DMS 273 treated with DMSO at 0.1 percent for 48 hours (cell line): Measurements from ENCODE around the gene GBP4.

Source experiments
- DNase-seq: peaks from one replicate; lab custom pipeline; 2025; lab: John Stamatoyannopoulos, UW

The GBP4 gene

DNA sequence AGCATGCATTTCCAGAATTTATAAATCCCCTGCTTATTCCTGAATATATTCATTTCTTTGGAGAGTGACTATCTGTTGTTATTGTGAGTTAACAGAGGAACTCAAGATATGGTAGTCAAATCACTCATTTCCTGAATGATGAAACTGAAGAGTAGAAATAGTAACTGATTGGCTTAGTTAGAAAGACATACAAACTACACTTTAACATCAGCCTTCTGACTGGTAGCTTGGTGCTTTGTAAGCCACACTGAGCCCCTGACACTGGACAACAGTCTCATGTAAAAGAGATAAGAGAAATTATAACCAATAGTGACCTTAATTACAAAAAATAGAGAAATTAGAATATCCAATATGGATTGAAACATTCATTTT, 27.7 kb downstream of the GBP4 start:
- DNase-seq = no peak

DNA sequence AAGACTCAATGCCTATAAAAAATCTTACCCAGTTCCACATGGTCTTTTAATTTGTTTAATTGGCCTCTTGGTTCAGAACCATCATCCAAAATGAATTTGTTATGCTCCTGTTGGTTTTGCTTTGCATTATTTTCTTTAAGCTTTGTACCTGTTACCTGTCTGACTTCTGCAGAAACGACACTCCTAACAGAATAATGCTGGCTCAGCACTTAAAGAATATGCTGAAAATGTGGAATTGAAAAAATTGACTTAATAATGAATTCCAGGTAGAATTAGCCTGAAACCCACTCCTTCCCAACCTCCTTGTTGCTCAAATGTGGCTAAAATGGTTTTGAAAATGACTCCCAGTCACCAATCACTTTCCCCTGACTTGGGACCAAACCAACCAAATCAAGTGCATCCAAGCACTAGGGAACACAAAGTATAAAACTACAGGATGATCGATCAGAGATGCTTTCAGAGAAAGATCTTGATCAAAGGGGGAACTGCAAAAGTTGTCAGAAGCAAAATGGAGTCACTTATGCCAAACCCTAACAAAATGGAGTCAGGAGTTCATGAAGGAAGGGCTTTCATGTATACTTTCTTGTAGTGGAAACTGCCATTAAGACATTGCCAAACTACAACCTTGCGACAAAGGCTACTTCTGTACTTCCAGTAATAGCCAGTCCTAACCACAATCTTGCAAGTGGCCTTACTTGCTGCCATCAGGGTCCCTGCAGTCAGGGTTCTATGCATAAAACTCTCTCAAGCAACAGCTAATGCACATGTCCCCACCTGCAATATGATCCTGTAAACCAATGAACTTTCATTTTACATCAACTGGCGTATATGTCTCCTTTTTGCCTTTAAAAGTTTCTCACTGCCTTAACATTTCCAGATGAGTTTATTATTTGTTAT, 28.3 kb downstream of the GBP4 start:
- no peak for DNase-seq

DNA sequence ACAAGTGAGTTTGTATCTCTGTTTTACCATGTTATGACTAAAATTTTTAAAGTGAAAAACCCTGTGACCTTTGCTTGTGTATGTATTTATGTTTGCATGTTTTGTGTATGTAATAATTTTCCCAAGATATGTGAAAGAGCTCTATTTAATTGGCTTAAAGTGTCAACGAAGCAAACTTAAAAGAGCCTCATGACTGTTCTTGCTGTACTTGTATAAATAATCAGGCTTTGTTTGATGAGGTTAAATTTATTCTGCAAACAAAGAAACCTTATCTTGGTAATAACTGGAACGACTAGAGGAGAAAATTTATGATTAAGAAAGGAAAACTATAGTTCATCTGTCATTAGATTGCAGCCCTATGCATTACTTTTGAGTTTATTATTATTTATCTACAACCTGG, 29.6 kb downstream of the GBP4 start:
- no peak for DNase-seq

DNA sequence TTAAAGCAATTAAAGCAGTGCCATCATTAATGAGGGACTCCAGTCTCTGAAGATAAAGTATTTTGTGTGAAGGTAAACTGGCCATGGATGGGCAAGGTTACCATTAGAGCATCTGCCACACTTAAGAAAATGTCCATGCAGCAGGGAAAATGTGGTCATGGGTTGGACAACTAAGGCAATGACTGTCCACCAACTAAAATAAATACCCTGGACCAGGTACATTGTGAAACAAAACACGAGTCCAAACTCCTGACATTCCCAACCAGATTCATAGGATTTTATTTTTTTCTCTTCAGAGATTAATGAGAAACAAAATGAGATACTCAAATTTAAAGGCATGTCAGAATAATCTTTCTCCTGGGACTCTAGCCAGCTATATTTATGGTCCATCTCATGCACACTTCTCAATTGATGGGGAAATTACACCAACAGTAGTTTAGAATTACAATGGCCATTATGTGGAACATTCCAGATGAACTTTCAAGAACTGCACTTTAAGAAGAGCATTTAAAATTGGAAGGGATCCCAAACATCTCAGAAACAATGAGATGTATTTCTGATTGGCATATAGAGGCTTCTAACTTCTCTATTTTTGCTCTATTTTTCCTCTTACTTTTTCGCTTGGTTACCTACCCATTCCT, 31.0 kb downstream of the GBP4 start:
- no peak for DNase-seq

DNA sequence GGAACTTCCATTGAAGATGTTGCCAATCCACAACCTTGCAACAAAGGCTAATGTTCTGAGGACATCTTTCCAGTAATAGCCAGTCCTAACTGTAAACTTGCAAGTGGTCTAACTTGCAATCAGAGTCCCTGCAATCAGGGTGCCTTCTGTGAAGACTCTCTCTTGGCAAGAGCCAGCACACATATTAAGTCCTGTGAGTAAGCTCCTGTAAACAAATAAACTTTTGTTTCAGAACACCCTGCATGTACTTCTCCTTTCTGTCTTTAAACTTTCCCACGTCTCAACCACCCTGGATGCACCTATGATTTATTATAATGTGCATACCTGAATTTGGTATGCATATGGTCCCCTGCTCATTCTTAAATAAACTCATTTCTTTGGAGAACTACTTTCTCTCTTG, 32.0 kb downstream of the GBP4 start:
- no peak for DNase-seq

DNA sequence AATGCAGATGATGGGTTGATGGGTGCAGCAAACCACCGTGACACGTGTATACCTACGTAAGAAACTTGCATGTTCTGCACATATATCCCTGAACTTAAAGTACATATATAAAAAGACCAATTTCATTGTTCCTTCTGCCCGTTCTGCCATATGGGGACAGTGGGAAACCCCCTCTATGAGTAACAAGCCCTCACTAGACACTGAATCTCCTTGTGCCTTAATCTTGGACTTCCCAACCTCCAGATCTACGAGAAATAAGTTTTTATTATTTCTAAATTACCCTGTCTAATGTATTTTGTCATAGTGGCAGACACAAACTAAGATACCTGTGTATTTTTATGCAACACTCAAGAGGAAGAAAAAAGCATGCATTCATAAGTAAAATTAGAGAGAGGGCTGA, 32.9 kb downstream of the GBP4 start:
- no peak for DNase-seq

DNA sequence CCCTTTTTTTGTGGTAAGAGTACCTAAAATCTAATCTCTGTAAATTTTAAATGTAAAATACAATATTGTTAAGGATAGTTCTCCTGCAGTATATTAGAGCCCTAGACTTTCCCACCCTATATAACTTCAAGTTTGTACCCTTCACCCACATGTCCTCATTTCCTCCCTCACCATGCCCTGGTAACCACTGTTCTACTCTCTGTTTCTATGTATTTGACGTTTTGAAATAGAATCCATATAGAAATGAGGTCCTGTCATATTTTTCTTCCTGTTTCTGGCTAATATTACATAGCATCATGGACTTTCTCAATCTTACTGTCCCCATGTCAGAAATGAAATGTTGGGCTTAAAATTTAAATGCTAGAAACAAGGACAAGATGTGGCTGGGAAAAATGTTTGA, 47.7 kb downstream of the GBP4 start:
- no peak for DNase-seq

DNA sequence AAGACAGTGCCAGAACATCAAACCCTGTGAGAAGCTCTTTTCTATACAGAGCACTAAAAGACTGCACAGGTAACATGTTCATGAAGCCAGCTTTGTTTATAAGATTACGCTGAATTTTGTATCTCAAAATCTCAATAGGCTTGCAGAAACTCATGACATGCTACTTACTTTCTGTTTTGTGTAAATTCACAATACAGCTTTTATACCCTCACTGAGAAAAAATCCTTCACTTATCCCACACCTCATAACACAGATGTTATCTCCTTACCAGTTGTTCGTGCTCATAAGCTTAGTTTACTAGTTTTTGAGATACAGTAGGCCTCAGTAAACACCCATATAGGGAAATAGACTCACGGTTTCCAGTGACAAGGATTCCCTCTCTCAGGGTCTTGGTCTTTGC, 48.8 kb downstream of the GBP4 start:
- DNase-seq = no peak

DNA sequence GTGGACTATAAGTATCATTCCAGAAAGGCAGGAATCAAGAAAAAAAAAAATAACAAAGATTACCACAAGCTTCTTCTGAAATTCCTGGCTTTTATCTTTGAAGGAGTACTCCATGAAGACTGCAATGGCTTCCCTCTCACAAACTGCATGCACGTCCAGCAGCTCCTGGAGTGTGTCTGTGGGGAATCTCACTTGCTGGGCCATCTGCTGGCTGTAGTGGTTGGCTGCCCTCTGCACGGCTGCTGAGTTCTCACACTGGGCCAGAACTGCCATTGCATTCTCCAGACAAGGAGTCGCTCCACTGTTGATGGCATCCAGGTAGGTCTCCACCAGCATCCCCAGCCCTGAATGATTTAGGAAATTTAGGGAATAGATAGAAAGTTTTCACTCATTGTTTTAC, 49.5 kb downstream of the GBP4 start:
- DNase-seq = no peak

DNA sequence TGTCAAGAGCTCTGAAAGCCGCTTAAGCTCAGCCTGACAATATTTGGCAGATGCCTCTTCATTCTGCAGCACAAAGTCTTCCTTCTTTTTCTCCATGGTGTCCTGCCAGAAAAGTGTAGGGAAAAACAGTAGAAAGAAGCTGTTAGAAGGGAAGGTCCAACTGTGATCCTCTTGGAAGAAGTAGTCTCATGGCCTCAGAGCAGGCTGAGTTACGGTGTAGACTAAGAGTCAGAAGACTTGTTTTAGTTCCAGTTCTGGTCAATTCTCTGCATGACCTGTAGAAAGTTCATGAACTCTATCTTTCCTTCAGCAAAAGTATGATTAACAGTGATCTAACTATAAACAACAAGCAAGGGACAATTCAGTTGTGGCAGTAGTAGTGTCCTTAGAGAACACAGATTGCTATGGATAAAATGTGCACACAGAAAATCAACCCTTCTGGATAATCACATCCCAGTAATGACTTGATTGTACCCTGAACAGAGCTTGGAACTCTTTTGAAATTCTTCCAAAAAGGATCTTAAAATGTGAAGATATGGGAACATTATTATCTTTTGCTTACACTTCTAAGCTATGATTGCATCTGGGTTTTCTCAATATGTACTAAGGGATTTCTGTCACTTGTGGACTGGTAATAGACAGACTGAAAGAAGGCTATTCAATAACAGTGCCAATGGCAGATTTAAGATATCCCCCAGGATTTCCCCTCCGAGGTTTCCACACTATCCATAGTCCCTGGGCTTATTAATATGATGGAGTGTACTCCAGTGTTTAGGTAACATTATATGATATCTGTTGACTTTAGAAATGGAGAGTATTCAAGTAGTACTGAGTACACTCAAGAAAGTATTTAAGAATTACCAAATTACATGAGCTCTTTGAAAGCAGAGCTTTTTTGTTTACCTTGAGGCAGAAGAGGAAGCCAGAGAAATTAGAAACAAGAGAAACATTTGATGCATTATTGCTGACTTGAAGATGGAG, 50.8 kb downstream of the GBP4 start:
- DNase-seq = no peak

DNA sequence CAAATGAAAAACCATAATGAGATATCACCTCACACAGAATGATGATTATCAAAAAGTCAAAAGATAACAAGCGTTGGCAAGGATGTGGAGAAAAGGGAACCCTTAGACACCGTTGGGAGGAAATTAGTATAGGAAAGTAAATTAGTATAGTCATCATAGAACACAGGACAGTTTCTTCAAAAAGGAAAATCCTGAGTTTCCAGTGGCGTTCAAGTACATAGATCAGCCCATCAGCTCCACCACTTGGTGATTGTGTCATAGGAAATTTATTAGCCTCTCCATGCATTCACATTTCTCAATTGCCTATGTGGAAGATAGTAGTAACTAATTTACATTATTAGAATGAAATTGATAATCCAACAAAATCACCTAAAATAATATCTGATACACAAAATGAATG, 52.0 kb downstream of the GBP4 start:
- no peak for DNase-seq

DNA sequence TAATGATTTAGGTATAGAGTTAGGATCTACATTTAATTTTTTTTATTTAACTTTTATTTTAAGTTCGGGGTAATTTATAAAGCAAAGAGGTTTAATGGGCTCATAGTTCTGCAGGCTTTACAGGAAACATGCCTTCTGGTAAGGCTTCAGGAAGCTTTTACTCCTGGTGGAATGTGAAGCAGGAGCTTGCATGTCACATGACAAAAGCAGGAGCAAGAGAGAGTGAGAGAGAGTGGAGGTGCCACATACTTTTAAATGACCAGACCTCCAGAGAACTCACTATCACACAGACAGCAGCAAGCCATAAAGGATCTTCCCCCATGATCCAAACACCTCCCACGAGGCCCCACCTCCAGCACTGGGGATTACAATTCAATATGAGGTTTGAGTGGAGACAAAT, 55.3 kb downstream of the GBP4 start:
- no peak for DNase-seq

DNA sequence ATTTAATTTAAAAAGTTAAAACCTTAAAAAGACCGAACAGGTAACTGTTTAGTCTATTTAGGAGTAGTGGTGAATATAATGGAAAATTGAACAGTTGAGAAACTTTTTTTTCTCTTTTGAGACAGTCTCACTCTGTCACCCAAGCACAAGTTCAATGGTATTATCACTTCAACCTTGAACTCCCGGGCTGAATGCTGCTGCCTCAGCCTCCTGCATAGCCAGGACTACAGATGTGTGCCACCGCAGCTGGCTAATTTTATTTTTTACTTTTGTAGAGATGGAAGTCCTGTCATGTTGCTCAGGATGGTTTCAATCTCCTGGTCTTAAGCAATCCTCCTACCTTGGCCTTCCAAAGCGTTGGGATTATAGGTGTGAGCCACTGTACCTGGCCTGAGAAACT, 56.6 kb downstream of the GBP4 start:
- no peak for DNase-seq

DNA sequence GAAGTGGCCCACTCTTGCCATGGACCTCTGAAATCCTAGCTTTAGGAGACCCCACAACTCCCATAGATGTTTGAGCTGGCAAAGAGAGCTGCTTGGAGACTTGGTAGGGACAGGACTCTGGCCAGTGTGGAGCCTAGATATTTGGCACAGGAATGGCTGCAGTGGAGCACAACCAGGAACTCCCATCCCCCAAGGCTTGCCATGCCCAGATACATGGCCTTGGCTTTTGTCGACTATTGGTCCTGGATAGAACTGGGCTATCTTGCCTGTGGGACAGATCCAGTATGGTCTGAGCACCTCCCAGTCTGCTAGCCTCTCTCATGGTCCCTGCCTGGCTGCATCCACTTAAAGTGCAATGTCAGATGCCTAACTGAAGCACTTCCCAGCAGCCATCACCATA, 65.0 kb downstream of the GBP4 start:
- DNase-seq = no peak
